ENCODE data around the gene ANKS1B. TPM values are rescaled to one million over a fixed set of nuclear protein-coding genes. Genes with fewer than 3 reads are reported as not detected.

Gene ANKS1B
- total RNA-seq, 6 experiments from 2014 or later: 0.31 to 0.66 (median 0.37) TPM

DNA sequence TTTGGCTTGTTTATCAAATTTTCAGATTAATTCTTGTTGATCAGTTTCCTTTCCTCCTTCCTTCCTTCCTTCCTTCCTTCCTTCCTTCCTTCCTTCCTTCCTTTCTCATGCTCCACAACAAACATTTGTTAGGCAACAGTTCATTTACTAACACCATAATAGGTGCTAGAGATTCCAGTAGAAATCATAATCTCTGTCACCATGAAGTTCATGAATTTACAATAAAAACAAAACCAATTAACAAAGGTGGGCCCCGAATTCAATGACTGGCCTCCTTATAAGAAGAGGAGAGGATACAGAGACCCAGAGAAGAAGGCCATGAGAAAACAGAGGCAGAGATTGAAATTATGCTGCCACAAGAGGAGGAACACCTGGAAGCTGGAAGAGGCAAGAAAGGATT lies 604.0 kb downstream of the ANKS1B start:
- no peak overlapping the region for H3K27ac Mint-ChIP-seq
- peaks cover 5% of the 10 kb centered on the region; the same call in 1 of the 2 replicates for H3K36me3 Mint-ChIP-seq (ENCODE audit: low read depth)
- DNase-seq: no peak
- H3K4me3 Mint-ChIP-seq: no peak overlapping the region
- TF ChIP-seq, protein P1, sequence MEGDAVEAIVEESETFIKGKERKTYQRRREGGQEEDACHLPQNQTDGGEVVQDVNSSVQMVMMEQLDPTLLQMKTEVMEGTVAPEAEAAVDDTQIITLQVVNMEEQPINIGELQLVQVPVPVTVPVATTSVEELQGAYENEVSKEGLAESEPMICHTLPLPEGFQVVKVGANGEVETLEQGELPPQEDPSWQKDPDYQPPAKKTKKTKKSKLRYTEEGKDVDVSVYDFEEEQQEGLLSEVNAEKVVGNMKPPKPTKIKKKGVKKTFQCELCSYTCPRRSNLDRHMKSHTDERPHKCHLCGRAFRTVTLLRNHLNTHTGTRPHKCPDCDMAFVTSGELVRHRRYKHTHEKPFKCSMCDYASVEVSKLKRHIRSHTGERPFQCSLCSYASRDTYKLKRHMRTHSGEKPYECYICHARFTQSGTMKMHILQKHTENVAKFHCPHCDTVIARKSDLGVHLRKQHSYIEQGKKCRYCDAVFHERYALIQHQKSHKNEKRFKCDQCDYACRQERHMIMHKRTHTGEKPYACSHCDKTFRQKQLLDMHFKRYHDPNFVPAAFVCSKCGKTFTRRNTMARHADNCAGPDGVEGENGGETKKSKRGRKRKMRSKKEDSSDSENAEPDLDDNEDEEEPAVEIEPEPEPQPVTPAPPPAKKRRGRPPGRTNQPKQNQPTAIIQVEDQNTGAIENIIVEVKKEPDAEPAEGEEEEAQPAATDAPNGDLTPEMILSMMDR (IDR thresholded peaks at IDR 0.05): no peak
- H3K27me3 Mint-ChIP-seq (ENCODE audit: insufficient read depth): no peaks in the 10 kb centered on the region
- H3K4me1 Mint-ChIP-seq (ENCODE audit: low read depth): no peaks in the 10 kb centered on the region
- peaks cover 49% of the 10 kb centered on the region for H3K9me3 Mint-ChIP-seq

DNA sequence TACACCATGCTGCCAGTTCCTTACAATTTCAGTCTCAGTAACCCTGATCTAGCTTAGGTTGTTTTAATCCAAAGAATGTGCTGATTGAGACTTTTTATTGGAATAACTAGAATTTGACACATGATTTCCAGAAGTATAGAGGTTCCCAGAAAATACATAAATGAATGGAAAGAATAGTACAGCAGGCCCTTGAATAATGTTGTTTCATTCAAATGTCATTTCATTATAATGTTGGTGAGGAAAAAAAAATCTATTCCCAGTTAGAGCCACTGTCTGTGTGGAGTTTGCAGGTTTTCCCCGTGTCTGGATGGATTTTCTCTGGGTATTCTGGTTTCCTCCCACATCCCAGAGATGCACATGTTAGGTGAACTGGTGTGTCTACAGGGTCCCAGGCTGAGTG lies 610.7 kb downstream of the ANKS1B start:
- TF ChIP-seq, protein P1 (IDR thresholded peaks at IDR 0.05): no peak
- Mint-ChIP-seq H3K36me3 (ENCODE audit: low read depth) (no peaks in the 10 kb centered on the region), H3K4me1 (ENCODE audit: low read depth) (no peaks in the 10 kb centered on the region), H3K27ac (no peak overlapping the region), H3K9me3 (peaks cover 41% of the 10 kb centered on the region), H3K4me3 (no peak overlapping the region), H3K27me3 (ENCODE audit: insufficient read depth) (no peaks in the 10 kb centered on the region)
- DNase-seq: no peak

DNA sequence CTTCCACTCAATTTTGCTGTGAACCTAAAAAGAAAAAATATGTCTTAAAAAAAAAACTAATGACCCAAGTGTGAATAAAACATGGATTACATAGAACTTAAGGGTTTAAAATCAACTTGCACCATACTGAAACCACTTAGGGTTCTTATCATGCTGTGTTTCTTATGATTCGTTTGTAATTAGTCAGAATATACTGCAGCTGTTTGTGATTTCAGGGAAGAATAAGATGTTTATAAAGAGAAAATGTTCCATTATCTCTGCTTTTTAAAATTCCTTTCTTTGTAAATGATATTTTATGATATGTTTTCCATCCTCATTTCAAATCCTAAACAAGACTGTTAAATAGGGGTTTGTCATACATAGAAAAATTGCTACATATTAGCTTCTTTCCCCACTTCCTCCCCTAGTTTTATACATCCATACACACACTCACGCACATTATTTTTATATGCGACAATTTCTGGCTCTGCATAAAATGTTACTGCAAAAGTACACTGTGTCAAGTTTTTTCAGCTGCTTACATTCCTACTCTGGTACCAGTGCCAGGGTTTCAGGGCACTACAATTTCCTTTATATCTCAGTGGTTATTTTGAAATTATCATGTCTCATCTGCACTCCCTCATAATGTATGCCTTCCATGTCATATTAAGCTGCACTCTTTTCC lies 612.3 kb downstream of the ANKS1B start:
- H3K4me1 Mint-ChIP-seq (ENCODE audit: low read depth): no peaks in the 10 kb centered on the region
- H3K36me3 Mint-ChIP-seq (ENCODE audit: low read depth): no peaks in the 10 kb centered on the region
- TF ChIP-seq, protein P1 (IDR thresholded peaks at IDR 0.05): no peak
- no peaks in the 10 kb centered on the region for H3K27me3 Mint-ChIP-seq (ENCODE audit: insufficient read depth)
- H3K4me3 Mint-ChIP-seq: no peak overlapping the region
- H3K27ac Mint-ChIP-seq: no peak overlapping the region
- DNase-seq: no peak
- H3K9me3 Mint-ChIP-seq: peaks cover 35% of the 10 kb centered on the region

DNA sequence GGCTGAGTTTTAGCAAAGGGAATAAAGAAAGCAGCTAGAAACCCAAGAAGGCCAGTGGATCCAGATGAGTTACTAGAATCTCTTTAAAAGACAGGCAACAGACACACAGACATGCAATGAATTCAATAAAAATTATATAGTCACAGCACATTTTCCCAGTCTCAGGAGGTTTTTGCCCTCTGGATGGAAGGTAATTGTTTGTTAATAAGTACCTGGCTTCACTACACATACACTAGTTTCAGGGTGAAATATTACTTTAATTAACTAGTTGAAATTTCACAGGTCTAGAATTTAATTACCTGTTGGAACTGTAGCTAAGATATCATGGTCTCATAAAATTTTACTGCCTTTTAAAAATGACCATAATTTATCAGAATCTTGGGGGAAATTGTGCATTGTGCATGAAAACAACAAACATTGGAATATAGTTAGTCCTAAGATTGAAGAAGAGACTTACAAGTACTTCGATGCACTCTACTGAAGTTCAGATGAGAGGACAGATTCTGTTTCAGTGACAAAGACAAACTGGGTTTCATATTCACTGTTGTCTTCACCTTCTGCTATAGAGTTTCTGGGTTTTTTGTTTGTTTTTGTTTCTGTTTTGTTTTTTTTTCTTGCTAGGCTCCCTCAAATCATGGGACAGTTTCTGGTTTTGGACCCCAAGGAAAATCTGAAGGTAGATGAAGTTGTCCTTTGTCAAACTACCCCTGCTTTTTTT lies 614.2 kb downstream of the ANKS1B start:
- peaks cover 24% of the 10 kb centered on the region for H3K9me3 Mint-ChIP-seq
- no peak for DNase-seq
- H3K4me3 Mint-ChIP-seq: no peak overlapping the region
- no peak overlapping the region for H3K27ac Mint-ChIP-seq
- TF ChIP-seq, protein P1 (IDR thresholded peaks at IDR 0.05): no peak
- no peaks in the 10 kb centered on the region for H3K4me1 Mint-ChIP-seq (ENCODE audit: low read depth)
- H3K27me3 Mint-ChIP-seq (ENCODE audit: insufficient read depth): no peaks in the 10 kb centered on the region
- H3K36me3 Mint-ChIP-seq (ENCODE audit: low read depth): no peaks in the 10 kb centered on the region

DNA sequence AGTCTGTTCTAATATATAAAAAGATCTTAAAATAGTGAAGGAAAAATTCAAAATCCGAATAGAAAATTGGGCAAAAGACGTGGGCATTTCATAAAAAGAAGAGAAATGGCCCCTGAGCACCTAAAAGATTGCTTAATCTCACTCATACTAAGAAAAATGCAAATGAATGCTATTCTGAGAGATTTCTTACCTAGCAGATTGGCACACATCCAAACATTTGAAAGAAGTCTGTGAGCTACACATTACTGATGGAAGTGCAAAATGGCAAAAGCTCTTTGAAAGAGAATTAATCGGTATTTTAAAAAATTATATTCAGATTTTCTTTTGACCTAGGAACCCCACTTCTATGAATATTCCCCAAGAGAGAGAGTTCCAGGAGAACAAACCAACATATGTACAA lies 617.6 kb downstream of the ANKS1B start:
- Mint-ChIP-seq H3K4me1 (ENCODE audit: low read depth) (no peaks in the 10 kb centered on the region), H3K27ac (no peak overlapping the region), H3K36me3 (ENCODE audit: low read depth) (no peaks in the 10 kb centered on the region), H3K4me3 (no peak overlapping the region), H3K9me3 (peaks cover 25% of the 10 kb centered on the region), H3K27me3 (ENCODE audit: insufficient read depth) (no peaks in the 10 kb centered on the region)
- DNase-seq: no peak
- TF ChIP-seq, protein P1 (IDR thresholded peaks at IDR 0.05): no peak
